Common myeloid progenitor, CD34-positive (primary cell): ENCODE results near the gene NOP58.

Experiments
- CTCF ChIA-PET: fragments of 350-600 bp; sonication (Branson Sonifier 250); formaldehyde crosslinking; loops from one replicate; lab custom pipeline; 2021; ENCODE audit warnings: antibody characterized with exemption; lab: Charles Lee
- POLR2A ChIA-PET: fragments of 350-600 bp; sonication (Branson Sonifier 250); formaldehyde crosslinking; loops from one replicate; lab custom pipeline; 2021; ENCODE audit warnings: antibody characterized with exemption; lab: Charles Lee
- DNase-seq, 3 donors: peaks; one replicate each; pipeline versions ENCODE4 v3.0.0 to v3.0.0-alpha.2; 2013
- H3K27ac ChIP-seq, 2 experiments: 1 replicate in 1 of 2; 2 replicates in 1 of 2; pipeline ENCODE4 v1.7.0; 2013; ENCODE audit warnings: inconsistent platforms in 2 of 2, low read length in 2 of 2, mild to moderate bottlenecking in 2 of 2, low read depth in 1 of 2, moderate library complexity in 1 of 2; ENCODE audit not compliant: severe bottlenecking in 2 of 2, insufficient read depth in 1 of 2, poor library complexity in 1 of 2
- H3K27me3 ChIP-seq, 5 experiments: replicated peaks in 2 of 5; 1 replicate in 3 of 5; 2 replicates in 2 of 5; pipeline versions ENCODE4 v1.6.1 to v1.7.0; 2013; ENCODE audit warnings: low read length in 4 of 5, mild to moderate bottlenecking in 2 of 5, moderate library complexity in 2 of 5, inconsistent platforms in 1 of 5; ENCODE audit not compliant: insufficient read depth in 5 of 5, control insufficient read depth in 4 of 5
- H3K36me3 ChIP-seq, 4 experiments: 1 replicate in 2 of 4; 2 replicates in 2 of 4; pipeline versions ENCODE4 v1.6.1 to v1.7.0; 2013; ENCODE audit warnings: low read length in 3 of 4, control low read depth in 1 of 4, mild to moderate bottlenecking in 1 of 4; ENCODE audit not compliant: control insufficient read depth in 4 of 4, insufficient read depth in 4 of 4
- H3K4me1 ChIP-seq, 4 experiments: 1 replicate in 3 of 4; 2 replicates in 1 of 4; pipeline versions ENCODE4 v1.6.1 to v1.7.1; 2013; ENCODE audit warnings: low read length in 3 of 4, mild to moderate bottlenecking in 3 of 4, control low read depth in 1 of 4, inconsistent platforms in 1 of 4, moderate library complexity in 1 of 4; ENCODE audit not compliant: control insufficient read depth in 4 of 4, insufficient read depth in 4 of 4; ENCODE audit errors: control extremely low read depth in 1 of 4
- H3K4me3 ChIP-seq, 7 experiments: 1 replicate in 4 of 7; 2 replicates in 3 of 7; pipeline versions ENCODE4 v1.5.1 to v1.7.0; 2013; ENCODE audit warnings: mild to moderate bottlenecking in 7 of 7, low read length in 6 of 7, moderate library complexity in 6 of 7, inconsistent platforms in 2 of 7, low read depth in 2 of 7, control low read depth in 1 of 7; ENCODE audit not compliant: insufficient read depth in 4 of 7, control insufficient read depth in 1 of 7; ENCODE audit errors: extremely low read depth in 1 of 7
- H3K9me3 ChIP-seq, 5 experiments: 1 replicate in 4 of 5; 2 replicates in 1 of 5; pipeline versions ENCODE4 v1.6.1 to v1.7.1; 2013; ENCODE audit warnings: low read length in 4 of 5, mild to moderate bottlenecking in 2 of 5, inconsistent platforms in 1 of 5, low read depth in 1 of 5, moderate library complexity in 1 of 5; ENCODE audit not compliant: control insufficient read depth in 4 of 5, insufficient read depth in 2 of 5; ENCODE audit errors: control extremely low read depth in 1 of 5
- WGBS: methylation state at CpG from one replicate; pipeline ENCODE4 v1.1.5; 2013; ENCODE audit not compliant: insufficient coverage; 5-methylcytosine and 5-hydroxymethylcytosine counted together

The NOP58 gene

DNA sequence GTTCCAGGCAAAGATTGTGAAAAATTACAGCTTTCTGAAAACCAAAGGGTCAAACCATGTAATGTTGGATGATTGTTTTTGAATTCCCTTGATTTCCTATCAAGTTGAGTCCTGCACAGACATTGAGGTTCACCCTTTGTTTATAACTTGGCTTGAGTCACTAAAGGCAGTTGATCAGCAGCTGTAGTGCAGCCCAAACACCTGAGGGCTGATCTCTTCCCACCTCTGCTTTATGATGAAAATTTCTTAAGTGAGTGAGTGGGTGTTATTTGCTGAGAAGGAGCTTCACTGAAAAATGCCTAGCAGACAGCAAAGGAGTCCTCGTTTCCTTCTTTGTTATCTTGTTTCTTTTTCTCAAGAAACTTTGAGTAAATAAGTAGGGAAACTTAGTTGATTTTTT lies 78.6 kb downstream of the NOP58 start:
- H3K27me3 ChIP-seq, result no peaks in the 10 kb centered on the region
- no peak overlapping the region for H3K27ac ChIP-seq
- H3K36me3 ChIP-seq, result no peaks in the 10 kb centered on the region
- no peak for DNase-seq
- WGBS, result no CpG with 5 or more reads among the region's 1 CpG
- CTCF ChIA-PET, result no interaction called here
- no peaks in the 10 kb centered on the region for H3K4me1 ChIP-seq
- POLR2A ChIA-PET, result no interaction called here
- H3K4me3 ChIP-seq, result no peak overlapping the region
- H3K9me3 ChIP-seq, result no peaks in the 10 kb centered on the region

DNA sequence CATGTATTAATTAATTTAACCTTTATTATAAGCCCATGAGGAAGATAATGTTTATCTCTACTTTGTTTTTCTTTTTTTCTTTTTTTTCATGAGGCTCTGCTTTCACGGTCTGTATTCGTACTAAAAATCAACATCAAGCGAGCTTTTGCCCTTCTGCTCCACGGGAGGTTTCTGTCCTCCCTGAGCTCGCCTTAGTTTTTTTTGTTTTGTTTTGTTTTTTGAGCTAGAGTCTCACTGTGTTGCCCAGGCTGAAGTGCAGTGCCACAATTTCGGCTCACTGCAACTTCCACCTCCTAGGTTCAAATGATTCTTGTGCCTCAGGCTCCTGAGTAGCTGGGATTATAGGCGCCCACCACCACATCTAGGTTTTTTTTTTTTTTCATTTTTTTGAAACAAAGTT lies 80.6 kb downstream of the NOP58 start:
- CTCF ChIA-PET, result no interaction called here
- Histone ChIP-seq H3K36me3 (no peaks in the 10 kb centered on the region), H3K9me3 (no peaks in the 10 kb centered on the region), H3K27me3 (no peaks in the 10 kb centered on the region), H3K4me3 (no peak overlapping the region), H3K27ac (no peak overlapping the region), H3K4me1 (no peaks in the 10 kb centered on the region)
- no CpG with 5 or more reads among the region's 7 CpGs for WGBS
- POLR2A ChIA-PET, result no interaction called here
- DNase-seq, result no peak
